GM18502 (cell line): ENCODE measurements around the gene PRPH.
"Not testable (repeated sequence)": the region's sequence is repeated elsewhere in the genome, so short reads cannot be mapped to it uniquely, and the experiment has no call there.

Source experiments
- ATAC-seq: cut with Tn5 transposase; IDR thresholded peaks from one replicate; pipeline ENCODE4 v1.9.1; 2021; ENCODE audit warnings: mild to moderate bottlenecking; ENCODE audit not compliant: unreplicated experiment, poor library complexity

The PRPH gene

DNA sequence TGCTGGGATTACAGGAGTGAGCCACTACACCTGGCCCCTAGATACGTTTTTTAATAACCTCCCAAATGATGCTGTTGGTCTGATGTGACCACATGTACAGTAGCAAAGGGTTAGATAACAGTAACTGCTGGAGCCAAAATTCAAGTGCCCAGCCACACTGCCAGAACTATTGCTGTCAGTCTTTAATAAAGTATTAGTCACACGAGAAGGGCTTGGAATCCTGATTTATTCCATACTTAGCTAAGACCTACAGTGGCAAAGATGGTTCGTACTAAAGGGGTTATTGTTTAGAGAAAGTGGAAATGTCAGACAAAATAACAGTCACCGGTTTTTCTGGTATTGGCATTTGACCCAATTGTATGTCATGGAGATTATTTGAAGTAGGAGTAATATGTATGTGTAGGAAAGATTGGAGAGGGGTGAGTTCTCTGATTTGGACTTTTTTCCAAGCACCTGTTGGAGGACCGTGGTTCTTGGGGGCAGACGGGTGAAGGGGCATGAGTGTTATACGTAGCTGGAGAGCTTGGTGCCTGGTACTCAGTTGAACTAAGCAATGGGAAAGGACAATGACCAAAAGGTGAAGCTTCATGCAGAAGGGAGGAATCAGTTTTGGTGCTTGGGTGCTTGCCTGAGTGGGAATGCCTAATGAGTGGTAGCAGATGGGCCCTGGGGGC lies 20.4 kb upstream of the PRPH start:
- no peak for ATAC-seq

DNA sequence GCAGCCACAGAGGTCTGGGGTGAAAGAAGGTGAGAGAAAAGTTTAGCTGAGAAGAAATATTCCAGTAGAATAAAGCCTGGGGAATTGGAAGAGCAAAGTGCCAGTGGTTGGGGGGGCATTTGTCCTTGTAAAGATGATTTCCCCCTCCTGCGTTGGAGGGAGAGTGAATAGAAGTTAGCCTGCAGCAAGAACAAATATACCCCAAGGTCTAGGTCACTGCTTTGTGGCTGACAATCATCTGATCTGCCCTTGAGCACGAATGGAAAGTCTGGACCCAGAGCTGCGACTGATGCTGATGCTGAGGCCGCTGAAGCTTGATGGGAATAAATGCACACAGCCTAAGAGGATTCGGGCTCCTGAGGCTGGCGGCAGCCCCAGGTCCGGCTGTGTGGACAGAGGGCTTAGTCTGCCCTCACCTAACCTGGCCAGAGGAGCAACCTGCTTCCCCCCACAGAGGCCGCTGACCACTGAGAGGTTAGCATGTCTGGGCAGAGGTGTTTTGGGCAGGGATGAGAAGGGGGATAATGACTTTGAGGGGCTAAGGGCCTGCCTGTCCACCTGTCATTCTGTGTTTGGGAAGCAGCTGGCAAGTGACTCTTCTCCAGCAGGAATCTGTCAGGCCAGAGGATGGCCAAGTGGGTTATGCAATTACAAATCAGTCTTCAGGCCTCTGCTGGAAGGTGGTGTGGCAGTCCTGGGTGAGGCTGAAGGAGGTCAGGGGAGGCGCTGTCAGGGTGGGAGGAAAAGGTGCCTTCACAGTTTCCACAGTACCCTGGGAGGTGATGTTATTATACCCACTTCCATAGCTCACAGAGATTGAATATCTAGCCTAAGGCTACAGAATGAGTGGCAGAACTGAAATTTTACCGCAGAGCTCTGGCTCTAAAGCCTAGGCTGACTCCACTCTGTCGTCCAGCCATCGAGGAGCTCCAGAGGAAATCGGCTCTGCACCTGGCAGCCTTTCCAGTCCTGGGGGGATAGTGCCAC lies 18.4 kb upstream of the PRPH start:
- ATAC-seq = no peak

DNA sequence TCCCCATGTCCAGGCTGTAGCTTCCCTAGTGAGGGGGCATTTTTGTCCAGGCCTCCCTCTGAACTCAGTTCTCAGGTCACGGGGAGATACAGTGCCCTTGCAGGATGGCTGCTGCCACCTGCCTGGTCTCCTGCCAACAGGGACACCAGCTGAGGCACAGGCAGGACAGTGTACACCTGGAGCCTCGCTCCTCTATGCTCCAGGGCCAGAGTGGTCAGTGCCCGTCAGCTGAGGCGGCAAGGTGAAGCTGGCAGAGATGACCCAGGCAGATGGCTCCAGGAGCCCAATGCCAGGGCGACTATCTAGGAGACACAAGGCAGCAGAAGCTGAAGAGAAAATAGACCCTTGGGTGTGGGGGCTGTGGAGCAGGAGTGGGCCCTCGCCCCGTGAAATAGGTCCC lies 17.5 kb upstream of the PRPH start:
- ATAC-seq = no peak

DNA sequence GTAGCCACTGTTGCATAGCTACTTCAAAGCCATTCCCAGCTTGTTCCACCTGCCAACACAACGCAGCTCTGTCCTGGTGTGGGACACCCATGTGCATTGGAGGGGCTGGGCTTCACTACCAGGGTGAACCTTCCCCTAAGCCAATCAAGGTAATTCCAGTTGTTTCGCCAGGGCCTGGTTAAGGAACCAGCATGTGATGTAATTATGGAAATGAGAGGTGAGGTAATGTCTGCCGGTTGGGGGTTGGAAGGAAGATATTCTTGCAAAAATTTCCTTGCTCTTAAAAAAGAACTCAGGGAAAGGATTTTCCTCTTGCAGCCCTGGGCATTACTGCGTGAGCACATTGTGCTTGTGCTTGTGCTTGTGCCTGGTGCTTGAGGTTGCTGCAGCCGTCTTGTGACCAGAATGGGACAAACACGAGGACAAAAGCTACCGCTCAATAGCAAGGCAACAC lies 15.2 kb upstream of the PRPH start:
- ATAC-seq = no peak

DNA sequence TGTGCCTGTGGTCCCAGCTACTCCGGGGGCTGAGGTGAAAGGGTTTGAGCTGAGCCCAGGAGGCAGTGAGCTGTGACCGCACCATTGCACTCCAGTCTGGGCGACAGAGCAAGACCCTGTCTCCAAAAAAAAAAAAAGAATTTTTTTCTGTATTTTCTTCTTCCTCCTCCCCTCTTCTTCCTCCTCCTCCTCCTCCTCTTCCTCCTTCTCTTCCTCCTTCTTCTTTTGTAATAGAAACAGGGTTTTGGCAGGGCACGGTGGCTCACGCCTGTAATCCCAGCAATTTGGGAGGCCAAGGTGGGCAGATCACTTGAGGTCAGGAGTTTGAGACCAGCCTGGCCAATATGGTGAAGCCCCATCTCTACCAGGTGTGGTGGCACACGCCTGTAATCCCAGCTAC lies 14.4 kb upstream of the PRPH start:
- not testable (repeated sequence) for ATAC-seq

DNA sequence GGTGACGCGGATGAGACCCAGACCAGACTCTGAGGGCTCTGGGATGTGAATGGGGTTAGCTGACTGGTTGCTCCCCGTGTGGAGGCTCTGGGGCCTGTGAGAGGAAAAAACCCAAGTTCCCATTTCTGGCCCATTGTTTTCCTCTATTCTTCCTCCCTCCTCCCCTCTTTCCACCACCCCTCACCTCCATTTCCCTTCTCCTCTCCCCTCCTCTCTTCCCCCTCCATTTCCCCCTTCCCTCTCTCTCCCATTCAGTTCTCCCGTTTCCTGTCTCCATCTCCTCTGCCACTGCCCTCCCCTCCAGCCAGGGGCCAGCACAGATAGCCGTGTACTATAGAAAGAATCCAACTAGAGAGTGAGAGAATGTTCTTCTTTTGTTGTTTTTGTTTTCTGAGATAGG lies 12.6 kb upstream of the PRPH start:
- ATAC-seq = no peak

DNA sequence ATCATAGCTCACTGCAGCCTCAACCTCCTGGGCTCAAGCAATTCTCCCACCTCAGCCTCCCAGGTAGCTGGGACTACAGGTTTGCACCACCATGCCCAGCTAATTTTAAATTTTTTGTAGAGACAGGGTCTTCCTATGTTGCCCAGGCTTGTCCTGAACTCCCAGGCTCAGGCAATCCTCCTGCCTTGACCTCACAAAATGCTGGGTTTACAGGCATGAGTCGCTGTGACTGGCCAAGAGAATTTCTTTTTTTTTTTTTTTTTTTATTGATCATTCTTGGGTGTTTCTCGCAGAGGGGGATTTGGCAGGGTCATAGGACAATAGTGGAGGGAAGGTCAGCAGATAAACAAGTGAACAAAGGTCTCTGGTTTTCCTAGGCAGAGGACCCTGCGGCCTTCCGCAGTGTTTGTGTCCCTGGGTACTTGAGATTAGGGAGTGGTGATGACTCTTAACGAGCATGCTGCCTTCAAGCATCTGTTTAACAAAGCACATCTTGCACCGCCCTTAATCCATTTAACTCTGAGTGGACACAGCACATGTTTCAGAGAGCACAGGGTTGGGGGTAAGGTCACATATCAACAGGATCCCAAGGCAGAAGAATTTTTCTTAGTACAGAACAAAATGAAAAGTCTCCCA lies 12.1 kb upstream of the PRPH start:
- not testable (repeated sequence) for ATAC-seq

DNA sequence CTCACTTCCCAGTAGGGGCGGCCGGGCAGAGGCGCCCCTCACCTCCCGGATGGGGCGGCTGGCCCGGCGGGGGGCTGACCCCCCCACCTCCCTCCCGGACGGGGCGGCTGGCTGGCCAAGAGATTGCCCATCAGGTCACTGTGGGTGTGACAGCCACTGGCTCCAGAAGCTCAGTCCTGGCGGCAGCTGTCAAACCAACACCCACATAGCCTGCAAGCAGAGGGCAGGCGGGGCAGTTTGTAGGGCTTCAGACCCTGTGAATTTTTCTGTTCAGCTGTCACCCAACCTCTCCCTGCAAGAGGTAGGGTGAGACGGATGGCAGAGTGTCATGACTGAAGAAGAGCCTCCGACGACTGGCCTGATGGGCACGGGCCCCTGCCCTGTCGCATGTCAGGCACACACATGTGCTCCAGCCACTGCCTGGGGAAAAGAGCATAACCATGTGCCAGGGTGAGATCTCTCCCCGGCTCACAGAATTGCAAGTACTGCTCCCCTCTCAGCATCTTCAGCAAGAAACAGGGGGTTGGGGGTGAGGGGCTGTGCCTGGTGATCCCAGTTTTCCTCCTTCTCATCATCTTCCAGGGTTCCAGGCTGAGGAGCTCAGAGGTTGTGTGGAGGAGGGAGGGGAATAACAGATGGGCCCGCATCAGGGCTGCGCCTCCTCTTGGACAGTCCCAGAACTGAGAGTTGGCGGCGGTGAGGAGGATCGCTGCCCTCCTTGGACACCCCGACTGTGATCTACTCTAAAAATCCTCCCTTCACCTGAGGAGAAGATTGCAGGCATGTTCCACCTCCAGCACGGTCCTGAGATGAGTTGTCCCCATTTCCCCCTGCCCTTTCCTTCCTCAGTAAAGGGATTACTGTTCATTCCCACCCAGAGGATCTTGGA lies 11.2 kb upstream of the PRPH start:
- no peak for ATAC-seq

DNA sequence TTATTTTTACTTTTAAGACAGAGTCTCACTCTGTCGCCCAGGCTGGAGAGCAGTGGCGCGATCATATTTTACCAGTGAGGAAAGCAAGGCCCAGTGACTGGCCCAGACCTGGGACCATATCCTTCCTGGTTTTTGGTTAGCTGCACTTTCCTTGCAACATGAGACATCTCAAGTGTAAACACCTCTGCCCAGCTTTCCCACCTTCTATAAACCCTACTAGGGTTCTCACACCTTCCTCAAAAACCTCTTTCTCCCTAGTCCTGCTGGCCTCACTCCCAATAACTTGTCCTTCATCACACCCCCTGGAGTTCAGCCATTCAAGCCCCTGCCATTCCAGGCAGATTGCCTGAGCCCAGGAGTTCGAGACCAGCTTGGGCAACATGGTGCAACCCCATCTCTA lies 10.3 kb upstream of the PRPH start:
- ATAC-seq = no peak

DNA sequence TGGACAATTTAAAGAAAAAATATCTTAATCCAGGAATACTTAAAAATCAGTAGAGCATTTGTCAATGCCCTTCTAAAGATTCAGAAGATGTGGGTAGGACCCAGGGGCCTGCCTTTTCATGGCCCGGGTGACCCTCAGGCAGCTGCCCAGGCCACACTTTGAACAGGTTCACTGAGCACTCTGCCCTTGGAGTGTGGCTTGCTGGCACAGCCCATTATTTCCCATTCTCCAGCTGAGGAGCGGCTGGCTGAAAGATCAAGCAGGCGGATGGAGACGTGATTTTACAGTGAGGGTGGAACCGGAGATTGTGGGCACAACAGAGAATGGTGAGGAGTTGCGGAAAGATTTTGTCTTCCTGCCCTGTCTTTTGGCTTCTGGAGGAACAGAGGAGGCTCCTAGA lies 7.1 kb upstream of the PRPH start:
- ATAC-seq = no peak

DNA sequence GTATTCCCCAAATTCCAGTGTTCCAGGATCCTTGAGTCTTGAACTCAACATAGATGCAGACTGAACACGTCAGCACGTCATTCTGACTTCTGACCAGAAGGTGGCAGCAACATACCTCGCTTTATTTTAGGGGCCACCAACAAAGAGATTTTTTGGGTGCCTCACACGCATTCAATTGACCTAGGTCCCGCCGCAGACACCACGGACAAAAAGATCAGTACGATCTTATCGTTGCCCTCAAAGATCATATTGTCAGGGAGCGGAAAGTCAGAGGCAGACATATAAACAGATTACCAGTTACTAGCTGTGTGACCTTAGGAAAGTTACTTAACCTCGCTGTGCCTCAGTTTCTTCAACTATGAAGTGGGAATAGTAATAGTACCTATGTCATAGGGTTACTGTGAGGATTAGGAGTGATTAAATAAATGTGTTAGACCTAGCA lies 6.5 kb upstream of the PRPH start:
- ATAC-seq = no peak

DNA sequence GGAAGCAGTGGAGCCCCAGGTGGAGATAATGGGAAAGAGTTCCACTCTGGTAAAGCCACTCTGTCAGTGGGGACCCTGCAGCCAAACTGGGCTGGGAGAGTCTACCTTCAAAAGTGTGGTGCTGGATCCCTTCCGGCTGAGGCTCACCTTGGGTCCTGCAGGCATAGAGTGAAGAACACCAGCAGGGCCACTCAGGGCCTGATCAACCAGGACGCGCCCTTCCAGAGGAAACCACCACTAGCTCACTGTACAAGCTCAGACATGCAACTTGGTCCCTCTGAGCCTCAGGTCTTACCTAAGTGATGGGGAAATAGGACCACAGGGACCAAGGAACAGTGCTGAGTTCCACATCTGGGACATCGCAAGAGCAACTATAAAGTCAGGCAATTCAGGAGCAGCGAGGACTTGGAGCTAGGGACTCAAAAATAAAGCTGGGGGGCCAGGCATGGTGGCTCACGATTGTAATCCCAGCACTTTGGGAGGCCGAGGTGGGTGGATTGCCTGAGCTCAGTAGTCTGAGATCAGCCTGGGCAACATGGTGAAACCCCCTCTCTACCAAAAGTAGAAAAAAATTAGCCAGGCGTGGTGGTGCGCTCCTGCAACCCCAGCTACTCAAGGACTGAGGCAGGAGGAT lies 5.9 kb upstream of the PRPH start:
- ATAC-seq = no peak

DNA sequence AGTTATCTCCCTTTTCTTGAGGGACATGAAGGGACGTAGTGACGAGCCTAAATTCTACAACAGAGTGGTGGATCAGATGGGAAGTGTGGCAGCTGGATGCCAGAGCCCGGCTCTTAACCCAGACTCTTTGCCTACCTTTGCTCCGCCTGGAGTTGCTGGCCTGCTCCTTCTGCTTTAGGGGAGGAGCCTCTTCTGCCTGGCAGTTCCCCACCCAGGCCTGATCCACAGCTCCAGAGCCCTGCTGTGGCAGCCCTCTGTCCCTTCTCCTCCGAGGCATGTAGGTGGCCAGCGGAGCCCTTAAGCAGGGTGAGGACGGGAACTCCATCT lies 2.3 kb upstream of the PRPH start:
- ATAC-seq = no peak

DNA sequence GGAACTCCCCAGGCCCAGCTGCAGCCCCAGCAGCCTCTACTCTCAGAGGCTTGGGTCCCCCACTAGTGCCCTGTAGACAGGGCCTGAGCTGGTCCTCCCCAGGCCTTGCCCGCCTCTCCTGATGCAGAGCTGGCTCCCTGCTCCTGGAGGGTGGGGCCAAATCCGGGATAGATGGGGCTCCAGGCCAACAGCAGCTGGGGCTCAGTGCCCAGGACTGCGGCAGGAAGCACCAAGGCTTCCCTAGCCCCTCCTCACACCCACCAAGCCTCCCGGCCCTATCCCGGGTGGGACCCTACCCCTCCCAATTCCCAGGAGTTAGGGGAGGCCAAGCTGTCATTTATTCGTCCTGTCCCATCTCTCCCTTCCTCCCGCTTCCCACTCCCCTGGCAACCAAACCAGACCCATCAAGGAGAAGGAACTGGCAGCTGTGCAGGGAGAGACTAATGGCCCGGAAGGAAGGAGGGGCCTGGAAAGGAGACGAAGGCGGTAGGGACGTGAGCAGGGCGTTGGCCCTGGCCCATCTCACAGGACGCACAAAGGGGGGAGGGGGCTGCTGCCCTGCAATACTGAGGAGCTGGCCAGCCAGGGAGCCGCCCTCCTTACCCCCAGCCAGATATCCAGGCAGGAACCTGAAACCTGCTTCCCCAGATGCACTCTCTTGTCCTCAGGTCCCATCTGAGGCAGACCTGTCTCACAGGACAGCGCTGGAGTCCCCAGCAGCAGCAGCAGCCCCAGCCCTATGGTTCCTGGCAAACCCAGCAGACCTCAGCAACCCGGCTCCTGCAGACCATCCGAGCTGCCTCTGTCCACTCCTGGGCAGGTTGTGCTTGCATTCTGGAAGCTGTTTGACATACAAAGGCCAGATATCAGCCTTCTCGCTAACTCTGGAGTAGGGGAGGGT lies 1.6 kb upstream of the PRPH start:
- ATAC-seq = no peak

DNA sequence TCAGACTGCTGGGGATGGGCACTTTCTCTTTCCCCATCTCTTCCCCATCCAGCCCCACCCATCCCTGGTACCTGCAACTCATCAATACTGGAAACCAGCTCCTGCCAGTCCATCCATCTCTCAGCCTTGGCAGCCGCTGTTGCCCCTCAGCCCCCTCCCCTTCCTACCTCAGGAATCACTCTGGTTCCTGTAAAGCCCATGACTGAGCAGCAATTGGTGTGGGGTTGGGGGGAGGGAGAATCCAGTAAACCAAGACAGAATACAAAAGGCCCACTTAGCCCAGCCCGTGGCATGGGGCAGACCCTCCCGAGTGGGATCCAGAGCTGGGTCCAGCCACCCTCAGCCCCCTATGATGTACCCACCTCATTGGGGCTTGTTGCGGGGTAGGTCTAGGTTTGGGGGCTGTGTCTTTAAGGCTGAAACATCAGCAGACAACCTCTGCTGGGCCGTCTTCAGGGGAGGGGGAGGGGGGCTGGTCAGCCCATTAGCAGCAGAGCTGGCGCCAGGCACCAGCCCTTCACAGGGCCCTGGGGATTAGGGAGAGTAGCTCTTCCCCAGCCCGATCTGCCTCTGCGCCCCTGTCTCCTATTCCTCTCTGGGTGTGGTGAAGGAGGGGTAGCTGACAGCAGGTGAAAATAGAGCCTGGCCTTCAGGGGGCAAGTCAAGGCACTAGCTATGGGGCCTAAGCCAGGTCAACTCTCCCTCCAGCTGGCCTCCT lies 702 bp upstream of the PRPH start:
- no peak for ATAC-seq

DNA sequence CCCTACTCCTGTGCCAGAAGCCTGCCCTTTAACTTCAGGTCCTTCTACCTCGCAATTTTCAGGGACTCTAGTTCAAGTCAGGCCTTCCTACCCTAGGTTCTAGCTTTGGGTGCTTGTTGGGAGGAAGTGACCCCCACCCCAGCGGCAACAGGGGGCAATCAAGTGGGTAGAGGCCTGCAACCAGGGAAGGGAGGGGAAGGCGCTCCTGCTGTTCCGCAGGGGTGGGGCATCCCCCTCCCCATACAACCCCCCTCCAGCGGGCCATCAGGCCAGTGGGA lies 204 bp upstream of the PRPH start:
- ATAC-seq = no peak

DNA sequence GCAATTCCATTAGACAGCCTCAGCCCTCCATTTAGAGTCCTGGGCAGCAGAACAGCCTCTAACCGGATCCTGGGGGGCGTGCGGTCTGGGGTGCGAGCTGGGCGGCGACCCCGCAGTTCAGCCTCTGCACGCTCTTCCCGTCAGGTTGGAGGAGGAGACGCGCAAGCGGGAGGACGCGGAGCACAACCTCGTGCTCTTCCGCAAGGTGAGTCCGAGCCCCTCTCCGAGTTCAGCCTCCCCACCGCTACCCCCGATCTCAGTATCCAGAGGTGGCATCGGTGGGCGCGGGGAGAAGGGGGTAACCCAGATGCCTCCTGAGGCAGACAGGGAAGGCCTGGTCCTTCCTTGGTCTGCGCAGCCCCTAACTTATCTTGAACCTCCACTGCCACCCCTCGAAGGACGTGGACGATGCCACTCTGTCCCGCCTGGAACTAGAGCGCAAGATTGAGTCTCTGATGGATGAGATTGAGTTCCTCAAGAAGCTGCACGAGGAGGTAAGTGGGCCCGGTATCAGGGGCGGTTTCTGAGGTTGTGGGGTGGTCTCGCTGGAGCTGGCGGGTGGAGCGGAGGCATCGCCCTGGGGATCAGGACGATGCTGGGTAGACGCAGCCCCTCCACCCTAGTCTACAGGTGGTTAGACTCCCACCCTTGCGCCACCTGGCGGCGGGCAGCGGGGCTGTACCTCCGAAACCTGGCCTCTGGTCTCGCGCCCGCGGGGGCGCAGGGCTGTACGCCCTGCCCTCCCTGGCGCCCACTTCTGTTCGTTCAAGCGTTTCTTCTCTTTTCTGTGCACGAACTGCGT lies 1.3 kb downstream of the PRPH start:
- no peak for ATAC-seq
